ENCODE data around the gene SPTA1.
"Not testable (repeated sequence)": the region's sequence is repeated elsewhere in the genome, so short reads cannot be mapped to it uniquely, and the experiment has no call there.

The SPTA1 gene

GRCh38 chr1:158686111-158687009 lies at the start of gene SPTA1:
Gene SPTA1 (minus strand): TSS chr1:158686715. CDS start chr1:158686517, 198 bp downstream.
- no peak for FAIRE-seq

GRCh38 chr1:158735848-158736247 lies 49.3 kb upstream of the SPTA1 start:
- FAIRE-seq = no peak

GRCh38 chr1:158732524-158732923 lies 46.0 kb upstream of the SPTA1 start:
- no peak for FAIRE-seq

- no peak for FAIRE-seq
These were observed 45.2 kb upstream of the SPTA1 start for GRCh38 chr1:158731707-158732106.

GRCh38 chr1:158730453-158730852 lies 43.9 kb upstream of the SPTA1 start:
- no peak for FAIRE-seq

- FAIRE-seq = no peak
These were observed 42.2 kb upstream of the SPTA1 start for GRCh38 chr1:158728510-158729225.

- no peak for FAIRE-seq
These were observed 37.9 kb upstream of the SPTA1 start for GRCh38 chr1:158724442-158724841.

GRCh38 chr1:158720620-158721019 lies 34.1 kb upstream of the SPTA1 start, which contains the start of gene OR6K3:
Gene OR6K3 (minus strand): TSS chr1:158720720. CDS start chr1:158718115, 2,605 bp downstream.
- FAIRE-seq = no peak

- no peak for FAIRE-seq
These were observed 33.1 kb upstream of the SPTA1 start for GRCh38 chr1:158719664-158720063.

- FAIRE-seq = no peak
These were observed 30.8 kb upstream of the SPTA1 start for GRCh38 chr1:158717344-158717743.

- FAIRE-seq = no peak
These were observed 29.8 kb upstream of the SPTA1 start for GRCh38 chr1:158716335-158716734.

- FAIRE-seq = no peak
These were observed 28.2 kb upstream of the SPTA1 start for GRCh38 chr1:158714754-158715153.

- FAIRE-seq = no peak
These were observed 24.6 kb upstream of the SPTA1 start for GRCh38 chr1:158711098-158711497.

GRCh38 chr1:158706096-158706495 lies 19.6 kb upstream of the SPTA1 start:
- no peak for FAIRE-seq

- FAIRE-seq = no peak
These were observed 14.0 kb upstream of the SPTA1 start, which contains the start of gene OR6K2 for GRCh38 chr1:158700552-158700951. Gene OR6K2 (minus strand): TSS chr1:158700652. CDS start chr1:158700652, 0 bp downstream.

GRCh38 chr1:158694596-158694995 lies 8.1 kb upstream of the SPTA1 start:
- FAIRE-seq = no peak

- FAIRE-seq = no peak
These were observed 5.8 kb upstream of the SPTA1 start for GRCh38 chr1:158692356-158692755.

- FAIRE-seq = no peak
These were observed 5.4 kb upstream of the SPTA1 start for GRCh38 chr1:158691907-158692306.

GRCh38 chr1:158691149-158691548 lies 4.6 kb upstream of the SPTA1 start:
- not testable (repeated sequence) for FAIRE-seq

GRCh38 chr1:158689875-158690274 lies 3.4 kb upstream of the SPTA1 start:
- no peak for FAIRE-seq

- no peak for FAIRE-seq
These were observed 2.6 kb upstream of the SPTA1 start for GRCh38 chr1:158689110-158689509.

- FAIRE-seq = not testable (repeated sequence)
These were observed 1.8 kb upstream of the SPTA1 start for GRCh38 chr1:158688343-158688742.

- no peak for FAIRE-seq
These were observed 522 bp upstream of the SPTA1 start for GRCh38 chr1:158687037-158687436.

GRCh38 chr1:158685085-158685484 lies 1.4 kb downstream of the SPTA1 start:
- no peak for FAIRE-seq

All from G401.6 (cell line).